Head of caudate nucleus (tissue), 42 donors: Measurements from ENCODE around the gene CAPN12.

Source experiments
- DNase-seq, 42 donors: peaks; one replicate each; pipeline versions ENCODE4 v3.0.0 to v3.0.0-alpha.2; 2020 to 2021; ENCODE audit warnings: mixed read lengths in 7 of 42
- intact Hi-C: fragments of 100-400 bp; cut with DNase I; formaldehyde crosslinking; loops from one replicate; pipeline ENCODE4 v1.15.0; 2022

Gene CAPN12

GRCh38 chr19:38692458-38693379, 51.6 kb downstream of the CAPN12 start:
- intact Hi-C loops, result no loop called here
- DNase-seq, result peak in 13 of 42 donors; percentile 25 to 68 (median 49)

DNA sequence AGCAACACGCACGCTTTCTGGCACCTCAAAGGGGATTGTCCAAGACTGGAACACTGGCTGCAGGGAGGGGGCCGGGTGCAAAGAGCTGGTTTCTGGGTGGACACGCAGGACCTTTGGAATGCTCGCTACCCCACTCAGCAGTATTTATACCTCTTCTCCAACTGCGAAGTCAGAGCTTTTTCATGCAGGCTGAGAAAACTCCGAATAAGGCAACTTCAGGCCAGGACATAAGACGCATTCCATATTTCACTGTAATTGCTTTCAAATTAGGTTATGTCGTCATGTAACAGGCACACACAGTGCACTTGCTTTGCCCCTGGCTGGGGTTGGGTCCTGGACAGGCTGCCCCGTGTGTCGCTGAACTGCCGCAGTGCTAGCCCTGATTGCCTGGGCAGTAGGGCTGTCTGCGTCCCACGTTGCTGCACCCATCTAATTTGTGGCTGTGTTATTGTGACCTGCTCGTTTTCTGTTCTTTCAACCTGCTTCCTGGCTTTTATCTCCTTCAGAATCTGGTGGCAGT, 52.3 kb downstream of the CAPN12 start:
- intact Hi-C loops, result no loop called here

DNA sequence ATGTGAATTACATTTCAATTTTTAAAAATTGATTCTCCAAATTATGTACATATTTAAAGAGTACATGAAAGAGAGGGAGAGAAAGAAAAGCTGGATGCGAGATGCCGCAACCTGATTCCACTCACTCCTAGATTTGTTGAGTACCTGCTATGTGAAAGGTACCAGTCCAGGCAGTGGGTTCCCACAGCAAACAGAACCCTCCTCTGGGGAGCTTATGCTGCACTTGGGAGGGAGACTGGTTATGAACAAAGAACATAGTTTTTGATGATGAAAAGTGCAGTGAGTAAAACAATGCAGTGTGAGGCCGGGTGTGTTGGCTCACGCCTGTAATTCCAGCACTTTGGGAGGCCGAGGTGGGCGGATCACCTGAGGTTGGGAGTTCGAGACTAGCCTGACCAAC, 53.4 kb downstream of the CAPN12 start:
- DNase-seq, result no peak
- intact Hi-C loops, result no loop called here

More for the DNA sequence above, 52.3 kb downstream of the CAPN12 start:
- DNase-seq, result no peak

- intact Hi-C loops, result no loop called here
- DNase-seq, result no peak
Measured at GRCh38 chr19:38690146-38690545, 54.1 kb downstream of the CAPN12 start.

GRCh38 chr19:38687837-38688378, 56.4 kb downstream of the CAPN12 start:
- DNase-seq, result no peak
- intact Hi-C loops, result no loop called here

DNA sequence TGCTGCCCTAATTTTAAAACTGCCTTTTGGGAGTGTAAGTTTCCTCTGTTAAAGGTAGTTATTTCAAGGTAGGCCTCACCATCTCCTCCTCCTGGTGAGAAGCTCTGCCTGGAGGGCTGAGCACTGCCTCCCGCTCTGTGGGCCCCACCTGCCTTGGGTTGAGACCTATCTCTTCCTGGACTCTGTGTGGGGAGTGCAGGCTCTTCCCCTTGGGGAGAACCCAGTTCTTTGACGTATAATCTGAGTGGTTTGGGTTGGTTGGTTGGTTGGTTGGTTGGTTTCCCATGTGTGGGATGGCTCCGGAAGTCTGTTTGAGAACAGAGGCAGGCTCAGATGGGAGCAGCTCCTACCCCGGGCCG, 57.8 kb downstream of the CAPN12 start:
- intact Hi-C loops, result no loop called here
- DNase-seq, result no peak

DNA sequence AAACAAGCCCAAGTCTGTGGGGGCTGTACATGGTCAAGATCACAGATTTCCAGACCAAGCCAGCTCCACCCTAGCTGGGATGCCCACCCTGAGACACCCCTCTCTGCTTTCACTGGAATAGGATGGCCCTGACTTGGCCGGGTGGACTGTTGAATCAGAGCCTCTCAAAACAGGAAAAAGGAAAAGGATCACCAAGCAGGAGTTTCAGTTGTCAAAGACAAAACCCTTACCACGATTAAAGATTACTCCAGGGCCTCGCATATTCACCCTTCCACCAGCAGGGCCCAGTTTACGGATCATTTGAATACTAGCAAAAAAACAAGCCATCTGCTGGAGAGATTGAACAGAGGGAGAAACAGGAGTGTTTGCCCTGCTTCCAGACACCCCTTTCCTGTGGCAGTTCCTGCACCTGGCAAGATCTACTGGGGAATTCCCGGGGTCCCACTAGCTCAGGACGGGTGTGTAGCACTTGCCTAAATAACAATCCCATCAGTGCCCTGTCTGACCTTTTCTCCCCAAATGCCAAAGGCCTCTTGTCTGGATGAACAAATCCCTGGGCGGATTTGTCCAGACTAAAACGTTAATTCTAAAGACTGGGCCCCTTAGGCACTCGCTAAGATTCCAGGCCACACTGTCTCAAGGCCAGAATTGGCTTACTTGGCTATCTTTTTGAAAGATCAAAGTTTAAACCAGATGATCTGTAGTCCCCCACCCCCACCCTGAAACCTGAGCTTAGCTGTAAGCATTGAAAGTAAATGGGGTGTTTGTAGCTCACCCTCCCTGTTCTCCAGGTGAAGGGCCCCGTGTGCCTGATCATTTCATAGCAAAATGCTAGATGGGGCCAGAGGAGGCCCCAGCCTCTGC, 58.4 kb downstream of the CAPN12 start:
- intact Hi-C loops, result no loop called here
- DNase-seq, result no peak

DNA sequence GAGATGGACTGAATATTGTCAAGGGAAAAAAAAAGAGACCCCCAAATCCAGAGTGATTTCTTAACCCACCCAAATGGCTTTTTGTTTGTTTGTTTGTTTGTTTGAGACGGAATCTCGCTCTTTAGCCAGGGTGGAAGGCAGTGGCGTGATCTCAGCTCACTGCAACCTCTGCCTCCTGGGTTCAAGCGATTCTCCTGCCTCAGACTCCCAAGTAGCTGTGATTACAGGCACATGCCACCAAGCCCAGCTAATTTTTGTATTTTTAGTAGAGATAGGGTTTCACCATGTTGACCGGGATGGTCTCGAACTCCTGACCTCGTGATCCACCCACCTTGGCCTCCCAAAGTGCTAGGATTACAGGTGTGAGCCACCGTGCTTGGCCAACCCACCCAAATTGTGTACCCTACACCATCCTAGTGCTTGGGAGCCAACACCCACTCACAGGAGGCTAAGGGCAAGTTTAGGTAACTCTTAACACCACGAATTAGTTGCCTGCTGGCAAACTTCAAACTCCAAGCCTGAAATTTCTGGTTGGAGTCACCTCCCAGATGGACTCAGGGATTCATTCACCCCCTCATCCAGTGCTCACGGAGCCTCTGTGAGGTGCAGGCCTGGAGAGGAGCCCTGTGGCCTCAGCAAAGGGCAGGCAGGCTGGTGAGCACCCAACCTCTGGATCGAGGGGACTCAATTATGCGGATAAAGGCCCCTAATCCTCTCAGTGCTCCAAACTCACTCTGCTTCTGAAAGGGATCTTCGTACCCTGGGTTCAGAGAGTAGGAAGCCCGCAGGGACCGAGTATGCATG, 59.2 kb downstream of the CAPN12 start:
- intact Hi-C loops, result no loop called here

DNA sequence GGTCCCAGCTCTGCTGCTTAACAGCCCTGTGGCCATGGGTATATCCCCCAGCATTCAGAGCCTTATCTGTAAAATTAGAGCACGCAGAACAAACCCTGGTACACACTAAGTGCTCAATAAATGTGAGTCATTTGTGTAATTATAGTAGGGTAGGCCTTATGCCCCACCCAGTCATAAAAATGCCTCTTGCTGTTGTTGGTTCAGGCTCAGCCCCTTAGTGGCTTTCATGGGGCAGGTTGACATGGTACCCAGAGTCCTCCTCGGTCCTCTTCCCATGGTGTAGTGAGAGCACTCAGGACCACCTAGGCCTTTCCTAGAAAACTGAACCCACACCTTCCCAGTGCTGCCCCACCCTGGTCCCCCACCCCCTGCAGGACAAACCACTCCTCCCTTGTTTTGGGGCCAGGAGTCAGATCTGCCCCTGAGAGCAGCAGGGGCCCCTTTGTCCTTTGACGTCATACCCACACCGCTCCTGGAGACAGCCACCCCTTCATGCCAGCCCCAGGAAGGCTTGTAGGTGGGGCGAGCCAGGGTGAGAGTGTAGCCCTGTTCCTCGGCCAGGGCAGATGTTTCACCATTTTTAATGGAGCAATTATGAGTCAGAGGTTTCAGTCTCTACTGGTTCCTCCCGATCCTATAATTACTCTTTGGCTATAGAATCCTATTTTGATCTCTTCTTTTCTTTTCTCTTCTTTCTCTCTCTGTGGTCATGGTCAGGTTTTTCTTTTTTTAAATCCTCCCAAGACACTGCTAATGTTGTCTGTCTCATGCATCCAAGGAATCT, 60.0 kb downstream of the CAPN12 start:
- DNase-seq, result no peak
- intact Hi-C loops, result no loop called here

More for the DNA sequence above, 59.2 kb downstream of the CAPN12 start:
- DNase-seq, result no peak

- intact Hi-C loops, result no loop called here
- peak in 37 of 42 donors; percentile 27 to 88 (median 67) for DNase-seq
Measured at GRCh38 chr19:38683393-38684077, 60.7 kb downstream of the CAPN12 start.

- no peak for DNase-seq
- intact Hi-C loops, result no loop called here
Measured at GRCh38 chr19:38682872-38683392, 61.3 kb downstream of the CAPN12 start.

DNA sequence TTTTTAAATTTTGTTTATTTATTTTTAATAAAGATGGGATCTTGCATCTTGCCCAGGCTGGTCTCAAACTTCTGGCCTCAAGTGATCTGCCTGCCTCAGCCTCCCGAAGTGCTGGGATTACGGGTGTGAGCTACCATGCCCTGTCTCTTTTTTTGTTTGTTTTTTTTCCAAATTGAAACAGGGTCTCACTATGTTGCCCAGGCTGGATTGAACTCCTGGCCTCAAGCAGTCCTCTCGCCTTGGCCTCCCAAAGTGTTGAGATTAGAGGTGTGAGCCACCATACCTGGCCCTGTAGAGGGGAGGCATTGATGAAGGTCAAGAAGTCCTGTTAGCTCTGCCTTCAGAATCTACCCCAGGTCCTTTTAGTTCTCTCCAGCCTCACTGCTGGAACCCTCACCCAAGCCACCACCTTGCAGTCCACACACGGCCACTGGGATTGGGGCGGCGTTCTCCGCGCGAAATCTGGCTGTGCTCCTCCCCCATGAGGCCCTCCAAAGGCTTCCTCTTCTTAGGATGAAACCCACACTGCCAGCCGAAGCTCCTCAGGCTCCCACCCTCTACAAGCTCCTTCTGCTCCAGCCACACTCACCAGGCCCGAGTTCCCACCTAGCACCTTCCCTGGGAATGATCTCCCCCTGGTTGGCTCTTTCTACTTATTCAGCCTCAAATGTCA, 61.9 kb downstream of the CAPN12 start:
- DNase-seq, result no peak
- intact Hi-C loops, result no loop called here
